Activated CD8-positive, alpha-beta memory T cell treated with anti-CD3 and anti-CD28 coated beads for 1 hour (primary cell): ENCODE results near the gene ZNF586.
"Not testable (repeated sequence)": the region's sequence is repeated elsewhere in the genome, so short reads cannot be mapped to it uniquely, and the experiment has no call there.

Experiments
- DNase-seq, 2 donors: peaks; one replicate each; pipeline ENCODE4 v3.0.0-alpha.2; 2020; ENCODE audit warnings: low read depth in 1 of 2; ENCODE audit errors: extremely low read depth in 1 of 2

The ZNF586 gene

GRCh38 chr19:57769345-57770131 lies at the start of gene ZNF586:
Gene ZNF586, plus strand, starts transcription at chr19:57769676. Its CDS starts 167 bp downstream, at chr19:57769843.
- peak; percentile 64 to 74 for DNase-seq

GRCh38 chr19:57719901-57720519 lies 49.5 kb upstream of the ZNF586 start:
- no peak for DNase-seq

GRCh38 chr19:57720878-57721277 lies 48.6 kb upstream of the ZNF586 start:
- no peak for DNase-seq

GRCh38 chr19:57738320-57738719 lies 31.2 kb upstream of the ZNF586 start:
- DNase-seq: not testable (repeated sequence)

GRCh38 chr19:57738770-57739169 lies 30.7 kb upstream of the ZNF586 start:
- DNase-seq: not testable (repeated sequence)

- DNase-seq: peak in 1 of 2 donors; percentile 61
Measured at GRCh38 chr19:57746580-57747471, 22.6 kb upstream of the ZNF586 start, which contains the start of gene ZNF776. Gene ZNF776, plus strand, starts transcription at chr19:57746815. Its CDS starts 244 bp downstream, at chr19:57747059.

GRCh38 chr19:57747472-57747807 lies 22.0 kb upstream of the ZNF586 start:
- no peak for DNase-seq

- DNase-seq: no peak
Measured at GRCh38 chr19:57748029-57748428, 21.4 kb upstream of the ZNF586 start.

GRCh38 chr19:57754091-57754673 lies 15.3 kb upstream of the ZNF586 start:
- no peak for DNase-seq

GRCh38 chr19:57755031-57755430 lies 14.4 kb upstream of the ZNF586 start:
- no peak for DNase-seq

GRCh38 chr19:57757941-57758340 lies 11.5 kb upstream of the ZNF586 start:
- DNase-seq: no peak

GRCh38 chr19:57759096-57759495 lies 10.4 kb upstream of the ZNF586 start:
- DNase-seq: no peak

GRCh38 chr19:57771417-57771816 lies 1.9 kb downstream of the ZNF586 start:
- no peak for DNase-seq

GRCh38 chr19:57773488-57773887 lies 4.0 kb downstream of the ZNF586 start:
- no peak for DNase-seq

- no peak for DNase-seq
Measured at GRCh38 chr19:57776764-57777296, 7.4 kb downstream of the ZNF586 start.

GRCh38 chr19:57778336-57778735 lies 8.9 kb downstream of the ZNF586 start:
- DNase-seq: no peak

GRCh38 chr19:57779220-57779845 lies 9.9 kb downstream of the ZNF586 start:
- no peak for DNase-seq

GRCh38 chr19:57786286-57786685 lies 16.8 kb downstream of the ZNF586 start:
- no peak for DNase-seq

- no peak for DNase-seq
Measured at GRCh38 chr19:57786906-57787305, 17.4 kb downstream of the ZNF586 start.

- no peak for DNase-seq
Measured at GRCh38 chr19:57788114-57788692, 18.7 kb downstream of the ZNF586 start.
